ENCODE results near the gene FRAS1.

- TF ChIP-seq POLR2AphosphoS5 (IDR thresholded peaks at IDR 0.05; ENCODE audit: insufficient read depth, low read depth, low read length) (no peak), EZH2 (IDR thresholded peaks at IDR 0.05; ENCODE audit: borderline replicate concordance, low read depth, low read length, severe bottlenecking) (no peak), CTCF (IDR thresholded peaks at IDR 0.05; ENCODE audit: extremely low read depth in 1 of 2, insufficient read depth in 1 of 2, low read depth in 1 of 2, low read length in 2 of 2) (no peak), POLR2A (IDR thresholded peaks at IDR 0.05; ENCODE audit: low read depth, low read length) (no peak), MAX (IDR thresholded peaks at IDR 0.05; ENCODE audit: insufficient read depth, insufficient read length) (no peak), JUN (IDR thresholded peaks at IDR 0.05; ENCODE audit: borderline replicate concordance, insufficient read depth, insufficient read length, low read depth) (no peak), FOS (IDR thresholded peaks at IDR 0.05; ENCODE audit: borderline replicate concordance, insufficient read depth, low read length) (no peak)
Measured at GRCh38 chr4:78318126-78318525, 261.0 kb downstream of the FRAS1 start.

Measured in endothelial cell of umbilical vein (primary cell).